Middle frontal gyrus (tissue), 1 donor: ENCODE measurements around the gene EIF3B.
"Not testable (repeated sequence)": the region's sequence is repeated elsewhere in the genome, so short reads cannot be mapped to it uniquely, and the experiment has no call there.

Experiments used
- DNase-seq: peaks from one replicate; pipeline ENCODE4 v3.0.0-alpha.2; 2015; ENCODE audit warnings: low spot score; ENCODE audit errors: extremely low spot score

EIF3B gene

DNA sequence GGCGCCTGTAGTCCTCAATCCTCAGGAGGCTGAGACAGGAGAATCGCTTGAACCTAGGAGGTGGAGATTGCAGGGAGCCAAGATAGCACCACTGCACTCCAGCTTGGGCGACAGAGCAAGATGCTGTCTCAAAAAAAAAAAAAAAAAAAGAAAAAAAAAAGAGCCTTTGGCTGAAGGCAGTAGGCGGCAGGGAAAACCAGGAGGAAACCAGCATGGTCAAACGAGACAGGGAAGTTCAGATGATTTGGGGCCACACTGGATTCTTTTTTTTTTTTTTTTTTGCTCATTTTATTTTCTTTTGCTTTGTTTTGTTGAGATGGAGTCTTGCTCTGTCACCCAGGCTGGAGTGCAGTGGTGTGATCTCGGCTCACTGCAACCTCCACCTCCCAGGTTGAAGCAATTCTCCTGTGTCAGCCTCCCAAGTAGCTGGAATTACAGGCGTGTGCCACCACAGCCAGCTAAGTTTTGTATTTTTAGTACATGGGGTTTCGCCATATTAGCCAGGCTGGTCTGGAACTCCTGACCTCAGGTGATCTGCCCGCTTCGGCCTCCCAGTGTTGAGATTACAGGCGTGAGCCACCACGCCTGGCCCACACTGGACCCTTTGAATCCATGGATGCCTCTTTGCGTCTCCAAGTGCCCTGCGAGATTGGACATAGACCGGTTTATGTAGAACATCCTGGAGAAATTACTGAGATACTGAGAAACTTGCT is 7.1 kb upstream of the EIF3B start:
- DNase-seq: not testable (repeated sequence)

- DNase-seq: no peak
Measured at GRCh38 chr7:2350055-2350454, 4.6 kb upstream of the EIF3B start.

DNA sequence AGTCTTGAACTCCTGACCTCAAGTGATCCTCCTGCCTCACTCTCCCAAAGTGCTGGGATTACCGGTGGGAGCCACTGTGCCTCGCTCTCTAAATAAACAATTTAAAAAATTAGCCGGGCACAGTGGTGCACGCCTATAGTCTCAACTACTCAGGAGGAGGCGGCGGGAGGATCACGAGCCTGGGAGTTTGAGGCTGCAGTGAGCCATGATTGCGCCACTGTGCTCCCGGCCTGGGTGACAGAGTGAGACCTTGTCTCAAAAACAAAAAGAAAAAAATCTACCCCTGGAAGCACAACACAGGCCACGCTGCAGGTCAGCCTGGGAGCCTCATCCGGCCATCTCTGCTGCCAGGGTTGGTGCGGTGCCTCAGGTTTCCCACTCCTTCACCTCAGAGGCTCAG is 3.8 kb upstream of the EIF3B start:
- DNase-seq: no peak

GRCh38 chr7:2353113-2353935 is 1.3 kb upstream of the EIF3B start:
- no peak for DNase-seq

DNA sequence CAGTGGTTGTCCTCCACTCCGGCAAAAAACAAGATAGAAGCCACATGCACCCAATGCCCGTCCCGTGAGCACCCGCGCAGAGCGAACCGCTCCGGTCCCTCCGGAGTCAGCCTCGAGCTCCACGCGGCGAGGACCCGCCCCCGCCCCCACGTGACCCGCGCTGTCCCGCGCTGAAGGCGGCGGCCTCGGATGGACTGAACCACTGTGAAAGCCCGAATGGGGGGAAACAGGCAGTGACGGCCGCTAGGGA is 766 bp upstream of the EIF3B start:
- peak; percentile 77 for DNase-seq

DNA sequence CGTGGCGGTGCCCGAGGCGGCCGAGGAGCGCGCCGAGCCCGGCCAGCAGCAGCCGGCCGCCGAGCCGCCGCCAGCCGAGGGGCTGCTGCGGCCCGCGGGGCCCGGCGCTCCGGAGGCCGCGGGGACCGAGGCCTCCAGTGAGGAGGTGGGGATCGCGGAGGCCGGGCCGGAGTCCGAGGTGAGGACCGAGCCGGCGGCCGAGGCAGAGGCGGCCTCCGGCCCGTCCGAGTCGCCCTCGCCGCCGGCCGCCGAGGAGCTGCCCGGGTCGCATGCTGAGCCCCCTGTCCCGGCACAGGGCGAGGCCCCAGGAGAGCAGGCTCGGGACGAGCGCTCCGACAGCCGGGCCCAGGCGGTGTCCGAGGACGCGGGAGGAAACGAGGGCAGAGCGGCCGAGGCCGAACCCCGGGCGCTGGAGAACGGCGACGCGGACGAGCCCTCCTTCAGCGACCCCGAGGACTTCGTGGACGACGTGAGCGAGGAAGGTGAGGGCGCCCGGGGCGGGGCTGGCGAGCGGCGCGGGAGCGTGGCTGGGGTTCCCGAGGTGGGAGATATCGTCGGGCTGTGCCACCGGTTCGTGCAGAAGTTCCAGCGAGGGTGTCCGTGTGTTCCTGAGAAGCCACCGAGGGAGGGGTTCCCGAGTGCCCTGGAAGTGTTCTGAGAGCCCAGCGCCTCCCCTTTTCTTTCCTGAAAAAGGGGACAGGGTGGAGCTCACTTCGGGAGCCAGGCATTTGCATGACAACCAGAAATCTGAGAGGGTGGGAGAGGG is 495 bp downstream of the EIF3B start:
- no peak for DNase-seq

DNA sequence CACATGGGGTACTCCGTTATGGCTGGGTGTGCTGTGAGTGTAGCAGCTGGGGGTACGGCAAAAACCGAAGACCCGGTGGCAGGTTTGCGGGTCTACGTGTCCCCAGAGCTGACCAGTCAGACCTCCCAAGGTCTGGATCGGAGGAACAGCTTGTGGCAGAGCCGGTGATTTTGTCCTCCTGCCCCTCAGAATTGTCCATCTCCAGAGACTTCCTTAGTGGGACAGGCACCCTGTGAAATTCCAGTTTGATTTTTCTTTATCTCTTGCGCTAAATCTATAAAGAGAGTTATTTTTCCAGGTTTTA is 1.0 kb downstream of the EIF3B start:
- DNase-seq: no peak

GRCh38 chr7:2357165-2357564 is 2.5 kb downstream of the EIF3B start:
- DNase-seq: no peak

DNA sequence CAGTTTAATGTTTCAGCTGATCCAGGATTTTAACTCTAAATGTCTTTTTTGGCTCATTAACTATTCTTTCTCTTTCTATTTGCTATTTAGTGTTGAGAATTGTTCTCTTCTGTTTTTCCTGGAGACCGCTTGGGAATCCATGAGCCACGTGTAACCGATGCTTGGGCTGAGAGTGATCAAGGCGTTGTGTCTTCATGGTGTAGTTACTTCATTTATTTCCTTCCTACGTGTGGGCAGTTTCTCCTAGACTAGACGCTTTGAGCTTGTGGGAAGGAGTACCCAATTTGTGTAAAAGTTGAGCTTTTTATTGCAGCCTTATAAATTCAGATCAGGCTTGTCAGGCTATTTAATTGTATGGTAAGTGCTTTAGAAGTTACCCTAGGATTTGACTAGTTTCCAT is 2.9 kb downstream of the EIF3B start:
- no peak for DNase-seq

- no peak for DNase-seq
Measured at GRCh38 chr7:2358968-2359527, 4.4 kb downstream of the EIF3B start.

GRCh38 chr7:2359610-2360009 is 5.0 kb downstream of the EIF3B start:
- no peak for DNase-seq

DNA sequence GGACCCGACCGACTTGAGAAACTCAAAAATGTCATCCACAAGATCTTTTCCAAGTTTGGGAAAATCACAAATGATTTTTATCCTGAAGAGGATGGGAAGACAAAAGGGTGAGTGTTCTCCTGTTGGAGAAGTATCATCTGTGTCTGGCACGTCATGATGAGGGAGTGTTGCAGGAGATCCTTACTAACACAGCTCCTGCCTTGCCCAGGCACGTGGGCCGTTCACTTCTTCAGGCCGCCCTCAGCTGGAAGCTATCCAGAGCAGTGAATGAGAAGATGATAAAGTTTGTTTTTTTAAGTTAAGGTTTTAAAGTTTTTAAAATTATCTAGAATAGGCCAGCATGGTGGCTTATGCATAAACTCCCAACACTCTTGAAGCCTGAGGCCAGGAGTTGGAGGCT is 6.2 kb downstream of the EIF3B start:
- no peak for DNase-seq

- DNase-seq: no peak
Measured at GRCh38 chr7:2362385-2363088, 7.9 kb downstream of the EIF3B start.

GRCh38 chr7:2369139-2369538 is 14.5 kb downstream of the EIF3B start:
- no peak for DNase-seq

DNA sequence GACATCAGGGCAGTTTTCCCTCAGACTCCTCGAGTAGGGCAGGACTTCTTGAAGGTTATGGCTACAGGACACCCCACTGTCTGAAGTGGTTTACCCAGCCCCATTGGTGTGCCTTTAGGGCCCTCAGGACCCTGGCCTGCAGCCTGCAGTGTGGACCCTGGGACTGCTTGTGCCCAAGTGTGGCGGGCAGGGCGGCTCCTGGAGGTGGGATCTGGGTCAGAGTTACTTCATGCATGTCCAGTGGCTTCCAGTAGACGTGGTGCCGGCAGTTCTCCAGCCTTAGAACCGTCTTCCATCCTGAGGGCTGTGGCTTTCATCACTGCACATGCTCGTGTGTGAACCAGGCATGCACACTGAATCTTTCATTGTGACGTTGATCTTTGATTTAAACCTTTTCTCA is 16.7 kb downstream of the EIF3B start:
- no peak for DNase-seq

- DNase-seq: no peak
Measured at GRCh38 chr7:2372724-2373123, 18.1 kb downstream of the EIF3B start.

DNA sequence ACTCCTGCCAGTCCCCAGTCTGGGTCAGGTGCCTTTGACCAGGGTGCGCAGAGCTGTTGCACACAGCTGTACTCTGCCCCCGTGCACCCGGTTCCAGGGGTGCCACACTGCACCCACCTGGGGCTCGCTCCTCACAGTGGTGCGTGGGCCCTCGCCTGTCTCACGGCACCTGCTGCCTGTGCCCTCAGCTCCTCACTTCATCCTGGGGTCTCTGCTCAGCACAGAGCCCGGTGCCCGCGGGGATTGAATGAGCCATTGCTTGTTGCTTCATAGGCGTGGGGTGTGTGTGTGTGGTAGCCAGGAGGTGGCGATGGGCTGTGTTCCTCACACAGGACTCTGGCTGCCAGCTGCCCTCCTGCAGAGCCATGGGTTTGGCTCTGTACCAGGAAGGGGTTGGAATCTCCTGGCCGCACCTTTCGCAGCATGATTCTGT is 18.5 kb downstream of the EIF3B start:
- DNase-seq: no peak

DNA sequence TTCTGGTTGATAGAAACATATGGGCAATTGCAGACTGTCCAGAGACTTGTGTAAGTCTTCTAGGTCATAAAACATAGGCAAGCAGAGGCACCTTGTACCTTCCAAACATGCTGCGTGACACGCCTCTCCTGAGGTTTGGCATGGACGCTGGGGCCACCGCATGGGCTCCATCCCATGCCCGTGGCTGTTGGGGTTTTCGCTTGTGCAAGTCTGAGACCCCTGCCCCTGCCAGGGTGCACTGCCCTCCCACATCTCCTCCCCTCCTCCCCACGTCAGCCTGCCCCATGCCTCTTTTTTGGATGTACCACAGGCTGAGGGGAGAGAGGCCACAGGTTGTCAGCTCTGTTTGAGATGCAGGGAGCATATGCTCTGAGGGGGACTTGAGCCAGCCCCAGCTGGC is 19.0 kb downstream of the EIF3B start:
- DNase-seq: no peak

- DNase-seq: no peak
Measured at GRCh38 chr7:2374401-2374800, 19.8 kb downstream of the EIF3B start.

DNA sequence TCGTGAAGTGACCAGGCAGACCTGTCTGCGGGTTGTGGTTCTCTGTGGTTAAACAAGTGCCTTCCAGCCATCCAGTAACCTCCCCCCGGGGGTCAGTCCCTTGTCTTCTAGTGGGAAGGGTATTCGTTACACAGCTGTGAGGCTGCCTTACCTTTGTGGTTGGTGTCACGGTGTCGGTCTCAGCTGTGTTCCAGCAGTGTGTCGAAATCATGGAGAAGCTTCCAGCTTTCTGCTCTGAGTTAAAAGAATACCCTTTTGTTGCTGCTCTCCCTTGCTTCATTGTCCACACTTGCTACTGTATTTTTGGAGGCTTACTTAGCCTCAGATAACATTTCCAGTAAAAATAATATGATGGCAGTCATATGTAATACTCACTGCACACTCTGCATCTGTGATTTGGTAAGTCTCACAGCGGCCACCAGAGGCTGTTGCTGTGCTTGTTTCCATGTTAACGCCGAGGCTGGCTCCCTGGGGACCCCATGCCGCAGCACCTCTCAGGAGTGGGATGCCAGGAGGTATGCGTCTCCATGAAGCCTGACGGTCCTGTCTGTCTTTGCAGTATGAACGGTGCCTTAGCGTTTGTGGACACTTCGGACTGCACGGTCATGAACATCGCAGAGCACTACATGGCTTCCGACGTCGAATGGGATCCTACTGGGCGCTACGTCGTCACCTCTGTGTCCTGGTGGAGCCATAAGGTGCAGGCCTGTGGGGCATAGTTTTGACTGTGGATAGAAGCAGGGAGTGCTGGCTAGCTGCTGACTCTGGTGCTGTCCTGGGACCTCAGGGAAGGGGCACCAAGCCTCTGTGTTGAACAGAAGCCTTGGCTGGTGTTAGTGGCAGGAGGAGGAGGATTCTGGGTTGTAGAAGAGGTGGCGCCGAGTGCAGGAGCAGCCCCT is 20.5 kb downstream of the EIF3B start:
- no peak for DNase-seq
